SK-N-SH treated with all-trans-retinoic acid at 6 μM for 48 hours (cell line): ENCODE results near the gene NBAS.

Experiments
- ATAC-seq: fragments of 200-7000 bp; cut with Tn5 transposase; 3 replicates; pipeline ENCODE4 v1.9.1; 2020; ENCODE audit warnings: mild to moderate bottlenecking, moderate library complexity
- ARNTL ChIP-seq: fragments of 450-650 bp; formaldehyde crosslinking; IDR thresholded peaks from 2 replicates; pipeline ENCODE4 v1.5.0; 2020; ENCODE audit warnings: low read depth, mild to moderate bottlenecking, moderate library complexity, borderline replicate concordance
- BACH2 ChIP-seq: fragments of 250-450 bp; sonication (Bioruptor Pico); IDR thresholded peaks from 2 replicates; pipeline ENCODE4 v1.9.0; 2021; ENCODE audit warnings: mild to moderate bottlenecking, borderline replicate concordance
- CREB5 ChIP-seq: fragments of 250-450 bp; sonication (Bioruptor Pico); IDR thresholded peaks from 2 replicates; pipeline ENCODE4 v1.5.1; 2020; ENCODE audit warnings: low read depth, mild to moderate bottlenecking, moderate library complexity
- CSDC2 ChIP-seq: fragments of 250-450 bp; sonication (Bioruptor Pico); IDR thresholded peaks from 2 replicates; pipeline ENCODE4 v1.5.0; 2020; ENCODE audit warnings: mild to moderate bottlenecking, moderate library complexity
- ESRRG ChIP-seq: fragments of 250-450 bp; sonication (Bioruptor Pico); IDR thresholded peaks from 2 replicates; pipeline ENCODE4 v1.6.1; 2021; ENCODE audit warnings: mild to moderate bottlenecking
- GLIS3 ChIP-seq: fragments of 250-450 bp; sonication (Bioruptor Pico); IDR thresholded peaks from 2 replicates; pipeline ENCODE4 v1.5.0; 2020; ENCODE audit warnings: mild to moderate bottlenecking, moderate library complexity
- ISL1 ChIP-seq: fragments of 250-450 bp; sonication (Bioruptor Pico); IDR thresholded peaks from 2 replicates; pipeline ENCODE4 v2.1.2; 2022; ENCODE audit warnings: mild to moderate bottlenecking, moderate library complexity
- OSR1 ChIP-seq: fragments of 250-450 bp; sonication (Bioruptor Pico); IDR thresholded peaks from 2 replicates; pipeline ENCODE4 v1.8.0; 2022; ENCODE audit warnings: moderate library complexity, mild to moderate bottlenecking, inconsistent platforms
- PATZ1 ChIP-seq: fragments of 250-450 bp; sonication (Bioruptor Pico); IDR thresholded peaks from 2 replicates; pipeline ENCODE4 v1.8.0; 2020; ENCODE audit warnings: mild to moderate bottlenecking, moderate library complexity, borderline replicate concordance
- PPARA ChIP-seq: fragments of 250-450 bp; sonication (Bioruptor Pico); IDR thresholded peaks from 2 replicates; pipeline ENCODE4 v1.5.0; 2020; ENCODE audit warnings: mild to moderate bottlenecking, borderline replicate concordance
- RARB ChIP-seq: fragments of 250-450 bp; sonication (Bioruptor Pico); IDR thresholded peaks from 2 replicates; pipeline ENCODE4 v1.8.0; 2021; ENCODE audit warnings: mild to moderate bottlenecking, moderate library complexity
- SNAI2 ChIP-seq: fragments of 250-450 bp; sonication (Bioruptor Pico); IDR thresholded peaks from 2 replicates; pipeline ENCODE4 v1.5.0; 2020; ENCODE audit warnings: mild to moderate bottlenecking, moderate library complexity
- TOX ChIP-seq: fragments of 250-450 bp; sonication (Bioruptor Pico); IDR thresholded peaks from 2 replicates; pipeline ENCODE4 v1.8.0; 2021; ENCODE audit warnings: mild to moderate bottlenecking, moderate library complexity, borderline replicate concordance
- TSHZ2 ChIP-seq: fragments of 250-450 bp; sonication (Bioruptor Pico); IDR thresholded peaks from 2 replicates; pipeline ENCODE4 v1.5.0; 2020; ENCODE audit warnings: mild to moderate bottlenecking, moderate library complexity
- ZC3H10 ChIP-seq: fragments of 250-450 bp; sonication (Bioruptor Pico); IDR thresholded peaks from 2 replicates; pipeline ENCODE4 v1.5.1; 2021; ENCODE audit warnings: mild to moderate bottlenecking, moderate library complexity
- ZFP3 ChIP-seq: fragments of 250-450 bp; sonication (Bioruptor Pico); IDR thresholded peaks from 2 replicates; pipeline ENCODE4 v1.5.0; 2020; ENCODE audit warnings: mild to moderate bottlenecking, moderate library complexity
- ZFP30 ChIP-seq: fragments of 450-650 bp; formaldehyde crosslinking; IDR thresholded peaks from 2 replicates; pipeline ENCODE4 v1.5.0; 2022; ENCODE audit warnings: mild to moderate bottlenecking, moderate library complexity
- ZNF565 ChIP-seq: fragments of 450-650 bp; formaldehyde crosslinking; conservative IDR thresholded peaks from 2 replicates; pipeline ENCODE4 v1.5.0; 2020; ENCODE audit warnings: low read depth, mild to moderate bottlenecking, moderate library complexity
- ZNF70 ChIP-seq: fragments of 450-650 bp; formaldehyde crosslinking; IDR thresholded peaks from 2 replicates; pipeline ENCODE4 v1.5.0; 2020; ENCODE audit warnings: mild to moderate bottlenecking, moderate library complexity
- ZNF8 ChIP-seq: fragments of 450-650 bp; formaldehyde crosslinking; IDR thresholded peaks from 2 replicates; pipeline ENCODE4 v1.5.0; 2020; ENCODE audit warnings: mild to moderate bottlenecking, moderate library complexity
- TF ChIP-seq, protein P1 (sequence below): fragments of 250-450 bp; sonication (Bioruptor Pico); IDR thresholded peaks from 2 replicates; pipeline ENCODE4 v1.5.1; 2021; ENCODE audit warnings: mild to moderate bottlenecking, moderate library complexity
- TF ChIP-seq, protein P2 (sequence below): fragments of 250-450 bp; sonication (Bioruptor Pico); IDR thresholded peaks from 2 replicates; pipeline ENCODE4 v1.8.0; 2021; ENCODE audit warnings: low read depth, mild to moderate bottlenecking, moderate library complexity, borderline replicate concordance

Gene NBAS

DNA sequence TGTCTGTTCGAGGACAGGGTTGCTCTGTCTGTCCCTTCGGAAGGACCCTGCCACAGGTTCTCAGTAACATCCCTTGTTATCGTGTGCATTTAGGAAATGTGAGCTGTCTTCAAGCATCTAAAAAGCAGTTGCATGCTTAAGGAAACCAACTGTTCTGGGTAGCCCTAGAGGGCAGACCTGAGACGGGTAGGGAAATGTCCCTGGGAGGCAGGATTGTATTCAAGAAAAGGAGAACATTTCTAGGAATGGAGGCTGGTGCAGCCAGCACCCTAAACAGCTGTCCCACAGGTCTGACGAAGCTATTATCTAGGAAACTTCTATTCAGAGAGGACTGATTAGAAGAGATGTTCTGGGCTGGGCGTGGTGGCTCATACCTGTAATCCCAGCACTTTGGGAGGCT, 414.2 kb downstream of the NBAS start (continued):
- no peak for TF ChIP-seq PATZ1 (CRISPR knock-in tag)
- no peak for TF ChIP-seq ZNF565 (CRISPR knock-in tag)
- TF ChIP-seq, all 23 proteins: peak for 0

DNA sequence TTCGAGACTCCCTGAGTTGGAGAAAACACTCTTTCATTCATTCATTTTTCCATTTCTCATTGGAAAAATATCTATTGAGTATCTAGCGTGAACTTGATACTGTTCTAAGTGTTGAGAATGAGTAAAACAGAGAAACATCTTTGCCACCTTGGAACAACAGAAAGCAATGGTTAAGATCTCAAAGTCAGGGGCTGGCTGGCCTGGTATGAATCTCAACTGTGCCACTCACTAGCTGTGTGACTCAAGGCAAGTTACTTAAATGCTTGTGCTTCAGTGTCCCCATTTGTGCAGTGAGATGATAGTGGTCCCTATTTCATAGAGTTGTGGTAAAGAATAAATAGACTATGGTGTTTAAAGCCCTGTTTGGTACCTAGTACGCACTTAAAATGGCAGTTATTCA, 415.2 kb downstream of the NBAS start:
- ATAC-seq = no peak
- TF ChIP-seq ZNF70 (CRISPR knock-in tag) = no peak
- no peak for TF ChIP-seq TOX (CRISPR knock-in tag)
- no peak for TF ChIP-seq ZC3H10 (CRISPR knock-in tag)
- TF ChIP-seq BACH2 (CRISPR knock-in tag) = no peak
- TF ChIP-seq, protein P1, sequence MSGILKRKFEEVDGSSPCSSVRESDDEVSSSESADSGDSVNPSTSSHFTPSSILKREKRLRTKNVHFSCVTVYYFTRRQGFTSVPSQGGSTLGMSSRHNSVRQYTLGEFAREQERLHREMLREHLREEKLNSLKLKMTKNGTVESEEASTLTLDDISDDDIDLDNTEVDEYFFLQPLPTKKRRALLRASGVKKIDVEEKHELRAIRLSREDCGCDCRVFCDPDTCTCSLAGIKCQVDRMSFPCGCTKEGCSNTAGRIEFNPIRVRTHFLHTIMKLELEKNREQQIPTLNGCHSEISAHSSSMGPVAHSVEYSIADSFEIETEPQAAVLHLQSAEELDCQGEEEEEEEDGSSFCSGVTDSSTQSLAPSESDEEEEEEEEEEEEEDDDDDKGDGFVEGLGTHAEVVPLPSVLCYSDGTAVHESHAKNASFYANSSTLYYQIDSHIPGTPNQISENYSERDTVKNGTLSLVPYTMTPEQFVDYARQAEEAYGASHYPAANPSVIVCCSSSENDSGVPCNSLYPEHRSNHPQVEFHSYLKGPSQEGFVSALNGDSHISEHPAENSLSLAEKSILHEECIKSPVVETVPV = no peak
- TF ChIP-seq, protein P2, sequence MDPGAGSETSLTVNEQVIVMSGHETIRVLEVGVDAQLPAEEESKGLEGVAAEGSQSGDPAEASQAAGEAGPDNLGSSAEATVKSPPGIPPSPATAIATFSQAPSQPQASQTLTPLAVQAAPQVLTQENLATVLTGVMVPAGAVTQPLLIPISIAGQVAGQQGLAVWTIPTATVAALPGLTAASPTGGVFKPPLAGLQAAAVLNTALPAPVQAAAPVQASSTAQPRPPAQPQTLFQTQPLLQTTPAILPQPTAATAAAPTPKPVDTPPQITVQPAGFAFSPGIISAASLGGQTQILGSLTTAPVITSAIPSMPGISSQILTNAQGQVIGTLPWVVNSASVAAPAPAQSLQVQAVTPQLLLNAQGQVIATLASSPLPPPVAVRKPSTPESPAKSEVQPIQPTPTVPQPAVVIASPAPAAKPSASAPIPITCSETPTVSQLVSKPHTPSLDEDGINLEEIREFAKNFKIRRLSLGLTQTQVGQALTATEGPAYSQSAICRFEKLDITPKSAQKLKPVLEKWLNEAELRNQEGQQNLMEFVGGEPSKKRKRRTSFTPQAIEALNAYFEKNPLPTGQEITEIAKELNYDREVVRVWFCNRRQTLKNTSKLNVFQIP (CRISPR knock-in tag) = no peak
- TF ChIP-seq SNAI2 (CRISPR knock-in tag) = no peak
- TF ChIP-seq ISL1 = no peak
- no peak for TF ChIP-seq CREB5 (CRISPR knock-in tag)
- no peak for TF ChIP-seq CSDC2 (CRISPR knock-in tag)
- no peak for TF ChIP-seq ZNF565 (CRISPR knock-in tag)
- TF ChIP-seq ESRRG = no peak

DNA sequence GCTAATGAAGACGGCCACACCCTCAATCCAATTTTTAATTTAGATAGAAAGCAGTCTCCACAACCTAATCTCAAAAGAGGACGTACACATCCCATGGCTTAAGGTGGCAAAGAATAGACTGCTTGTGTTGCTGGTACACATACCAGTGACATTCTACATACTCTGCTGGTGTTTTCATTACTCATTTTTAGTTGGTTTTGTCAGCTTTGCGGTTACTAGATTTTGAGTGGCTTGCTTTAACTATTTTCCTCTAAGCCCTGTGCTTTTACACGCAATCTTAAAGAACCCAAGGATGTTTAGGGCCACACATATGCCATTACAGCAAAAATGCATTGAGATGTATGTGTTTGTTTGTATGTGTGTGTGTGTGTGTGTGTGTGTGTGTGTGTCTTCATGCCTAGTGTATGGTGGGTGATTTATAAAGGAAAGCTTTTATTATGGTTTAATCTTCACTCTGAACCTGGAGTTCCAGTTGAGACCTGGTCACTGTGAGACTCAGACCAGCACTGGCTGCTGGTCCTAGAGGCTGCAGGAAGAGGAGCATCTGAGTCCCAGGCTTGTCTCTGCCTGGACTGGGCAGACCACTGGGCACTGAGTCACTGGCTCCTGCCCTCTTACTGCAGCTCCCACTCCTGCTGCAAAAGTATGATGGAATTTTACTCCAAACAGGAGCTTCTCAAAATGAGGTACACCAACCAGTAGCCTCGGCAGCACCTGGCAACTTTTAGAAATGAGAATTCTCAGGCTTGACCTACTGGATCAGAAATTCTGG, 415.9 kb downstream of the NBAS start:
- no peak for ATAC-seq
- TF ChIP-seq TSHZ2 (CRISPR knock-in tag) = no peak
- TF ChIP-seq OSR1 = no peak
- TF ChIP-seq ZC3H10 (CRISPR knock-in tag) = no peak
- TF ChIP-seq SNAI2 (CRISPR knock-in tag) = no peak
- no peak for TF ChIP-seq RARB
- TF ChIP-seq ZFP30 = no peak
- TF ChIP-seq, protein P1 = no peak
- no peak for TF ChIP-seq ZNF565 (CRISPR knock-in tag)
- no peak for TF ChIP-seq ZNF8 (CRISPR knock-in tag)
- no peak for TF ChIP-seq PATZ1 (CRISPR knock-in tag)
- no peak for TF ChIP-seq PPARA (CRISPR knock-in tag)
- no peak for TF ChIP-seq ARNTL (CRISPR knock-in tag)
- no peak for TF ChIP-seq ZFP3 (CRISPR knock-in tag)
- no peak for TF ChIP-seq GLIS3 (CRISPR knock-in tag)
